Keratinocyte (primary cell): Measurements from ENCODE around the gene SALL2. TPM values are rescaled to one million over a fixed set of nuclear protein-coding genes. Genes with fewer than 3 reads are reported as not detected.

ENCODE experiments used
- DNase-seq: peaks from one replicate; pipeline ENCODE4 v3.0.0-alpha.2; 2011; ENCODE audit warnings: low read depth, missing footprints, low spot score
- FAIRE-seq: peaks from 2 replicates; lab custom pipeline; 2011; peaks lifted over from hg19 to GRCh38; lab: Jason Lieb, UNC
- H2AFZ ChIP-seq: 2 replicates; pipeline ENCODE4 v1.6.0; 2012; ENCODE audit warnings: low read length, control low read depth, inconsistent platforms; ENCODE audit not compliant: control insufficient read depth
- H3K27ac ChIP-seq: 2 replicates; pipeline ENCODE4 v1.5.1; 2011; ENCODE audit warnings: low read length; ENCODE audit not compliant: control insufficient read depth, insufficient read depth
- H3K27me3 ChIP-seq: 3 replicates; pipeline ENCODE4 v1.6.0; 2011; ENCODE audit warnings: low read length; ENCODE audit not compliant: control insufficient read depth, insufficient read depth; ENCODE audit errors: extremely low read depth
- H3K36me3 ChIP-seq, 2 experiments: 2 replicates in 1 of 2; 3 replicates in 1 of 2; pipeline ENCODE4 v1.5.1; 2011; ENCODE audit warnings: low read length in 2 of 2, mild to moderate bottlenecking in 1 of 2; ENCODE audit not compliant: control insufficient read depth in 2 of 2, insufficient read depth in 2 of 2; ENCODE audit errors: extremely low read depth in 1 of 2
- H3K4me1 ChIP-seq: 3 replicates; pipeline ENCODE4 v1.5.1; 2011; ENCODE audit warnings: low read length; ENCODE audit not compliant: control insufficient read depth, insufficient read depth; ENCODE audit errors: extremely low read depth
- H3K4me2 ChIP-seq: 3 replicates; pipeline ENCODE4 v1.6.0; 2011; ENCODE audit warnings: low read depth, low read length; ENCODE audit not compliant: control insufficient read depth, insufficient read depth; ENCODE audit errors: extremely low read depth
- H3K4me3 ChIP-seq, 3 experiments: fragments of 200-600 bp in 1 of 3; sonication (generic) in 1 of 3; 2 replicates in 2 of 3; 3 replicates in 1 of 3; pipeline ENCODE4 v1.5.1; 2011 to 2016; ENCODE audit warnings: low read length in 3 of 3, mild to moderate bottlenecking in 3 of 3, control low read depth in 2 of 3, inconsistent platforms in 1 of 3, low read depth in 1 of 3, mixed read lengths in 1 of 3, mixed run types in 1 of 3, moderate library complexity in 1 of 3; ENCODE audit not compliant: control insufficient read depth in 2 of 3, insufficient read depth in 2 of 3; ENCODE audit errors: extremely low read depth in 1 of 3
- H3K79me2 ChIP-seq: 2 replicates; pipeline ENCODE4 v1.6.0; 2012; ENCODE audit warnings: low read length; ENCODE audit not compliant: control insufficient read depth, insufficient read depth
- H3K9ac ChIP-seq: 3 replicates; pipeline ENCODE4 v1.6.0; 2011; ENCODE audit warnings: low read length; ENCODE audit not compliant: control insufficient read depth, insufficient read depth; ENCODE audit errors: extremely low read depth
- H3K9me1 ChIP-seq: 3 replicates; pipeline ENCODE4 v1.6.0; 2011; ENCODE audit warnings: low read length; ENCODE audit not compliant: control insufficient read depth, insufficient read depth; ENCODE audit errors: extremely low read depth
- H3K9me3 ChIP-seq: 2 replicates; pipeline ENCODE4 v1.5.1; 2012; ENCODE audit warnings: low read depth, low read length; ENCODE audit not compliant: control insufficient read depth
- H4K20me1 ChIP-seq: 3 replicates; pipeline ENCODE4 v1.6.0; 2011; ENCODE audit warnings: low read length; ENCODE audit not compliant: control insufficient read depth, insufficient read depth; ENCODE audit errors: extremely low read depth
- EZH2 ChIP-seq: IDR thresholded peaks from one replicate; pipeline ENCODE4 v1.6.1; 2012; ENCODE audit warnings: inconsistent platforms, mild to moderate bottlenecking, low read length, moderate library complexity
- dilution Hi-C: fragments of 300-500 bp; cut with MboI; formaldehyde crosslinking; loops from one replicate; pipeline ENCODE4 v1.7.0; 2020; ENCODE audit warnings: low sequenced_read_pairs; ENCODE audit not compliant: extremely low pct_ligation_motif_present
- polyA plus RNA-seq, 5 experiments: library from polyadenylated mRNA; depleted of rRNA in 3 of 5; stranded (reverse) in 3 of 5; stranded (forward) in 1 of 5; unstranded in 1 of 5; fragments of >200 nt; gene quantifications; 1 replicate in 1 of 5; 2 replicates in 3 of 5; 3 replicates in 1 of 5; pipeline versions ENCODE4 v1.2.1 to v1.2.3, GENCODE V29; 2011 to 2012; ENCODE audit warnings: missing spikeins in 2 of 5, low read depth in 1 of 5, low replicate concordance in 1 of 5
- TF ChIP-seq, protein P1 (sequence below), 3 experiments: IDR thresholded peaks in 1 of 3; conservative IDR thresholded peaks in 1 of 3; optimal IDR thresholded peaks in 1 of 3; 2 replicates in 2 of 3; 3 replicates in 1 of 3; pipeline versions ENCODE3 to v1.5.1; 2011; ENCODE audit warnings: low read length in 3 of 3, mild to moderate bottlenecking in 3 of 3, moderate library complexity in 2 of 3, control low read depth in 1 of 3, inconsistent platforms in 1 of 3; ENCODE audit not compliant: insufficient read depth in 2 of 3; ENCODE audit errors: extremely low read depth in 1 of 3

The SALL2 gene
- polyA plus RNA-seq, 1 donor (not counting 4 experiments of a cell fraction or from before 2014, with no cell fraction given), result 0.64 TPM

DNA sequence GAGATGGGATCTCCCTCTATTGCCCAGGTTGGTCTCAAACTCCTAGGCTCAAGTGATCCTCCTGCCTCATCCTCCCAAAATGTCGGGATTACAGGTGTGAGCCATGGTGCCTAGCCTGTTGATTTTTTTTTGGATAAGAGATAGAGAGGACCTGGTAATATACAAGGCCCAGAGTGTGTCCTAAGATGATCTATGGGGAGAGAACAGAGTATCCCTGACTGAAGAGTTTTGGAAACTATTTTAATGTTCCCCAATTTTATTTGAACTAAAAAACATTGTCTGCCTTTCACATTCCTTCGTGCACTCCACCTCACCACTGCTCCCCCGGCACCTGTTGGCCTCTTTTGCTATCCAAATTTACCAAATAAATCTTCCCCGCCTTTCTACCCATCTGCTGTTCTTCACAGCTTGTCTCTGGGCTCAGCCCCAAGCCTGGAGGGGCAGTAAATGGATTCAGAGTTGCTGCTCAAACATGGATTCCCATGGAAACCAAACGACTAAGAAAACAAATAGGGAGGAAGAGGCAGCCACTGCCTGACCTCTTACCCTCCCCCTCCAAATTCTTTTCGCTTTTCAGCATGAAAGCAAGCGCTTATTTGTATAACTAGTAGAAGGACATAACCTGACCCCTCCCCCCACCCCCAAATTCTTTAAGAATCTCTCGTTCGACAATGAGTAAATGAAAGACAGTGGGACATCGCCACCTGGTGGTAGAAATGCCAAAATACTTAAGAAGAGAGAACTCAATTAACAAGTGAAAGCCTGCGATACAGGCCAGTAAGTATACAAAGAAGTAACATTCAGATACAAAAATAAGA is 31.1 kb upstream of the SALL2 start:
- Histone ChIP-seq H3K9me3 (no peaks in the 10 kb centered on the region), H4K20me1 (no peaks in the 10 kb centered on the region), H3K4me3 (peak overlapping the region in 2 of 3 experiments; percentile 38 to 41), H3K9me1 (no peaks in the 10 kb centered on the region), H3K27ac (no peak overlapping the region), H3K9ac (no peak overlapping the region), H2AFZ (peak overlapping the region; percentile 57), H3K4me1 (peaks cover 5% of the 10 kb centered on the region), H3K27me3 (no peaks in the 10 kb centered on the region), H3K79me2 (no peaks in the 10 kb centered on the region), H3K4me2 (peak overlapping the region; percentile 72), H3K36me3 (no peaks in the 10 kb centered on the region)
- peak; percentile 44 for FAIRE-seq
- DNase-seq, result peak; percentile 26
- dilution Hi-C loops, result loop anchor here (5.0 kb wide), 1 partner anchor 45 kb away; the partner anchor contains the start of gene METTL3
- TF ChIP-seq, protein P1, sequence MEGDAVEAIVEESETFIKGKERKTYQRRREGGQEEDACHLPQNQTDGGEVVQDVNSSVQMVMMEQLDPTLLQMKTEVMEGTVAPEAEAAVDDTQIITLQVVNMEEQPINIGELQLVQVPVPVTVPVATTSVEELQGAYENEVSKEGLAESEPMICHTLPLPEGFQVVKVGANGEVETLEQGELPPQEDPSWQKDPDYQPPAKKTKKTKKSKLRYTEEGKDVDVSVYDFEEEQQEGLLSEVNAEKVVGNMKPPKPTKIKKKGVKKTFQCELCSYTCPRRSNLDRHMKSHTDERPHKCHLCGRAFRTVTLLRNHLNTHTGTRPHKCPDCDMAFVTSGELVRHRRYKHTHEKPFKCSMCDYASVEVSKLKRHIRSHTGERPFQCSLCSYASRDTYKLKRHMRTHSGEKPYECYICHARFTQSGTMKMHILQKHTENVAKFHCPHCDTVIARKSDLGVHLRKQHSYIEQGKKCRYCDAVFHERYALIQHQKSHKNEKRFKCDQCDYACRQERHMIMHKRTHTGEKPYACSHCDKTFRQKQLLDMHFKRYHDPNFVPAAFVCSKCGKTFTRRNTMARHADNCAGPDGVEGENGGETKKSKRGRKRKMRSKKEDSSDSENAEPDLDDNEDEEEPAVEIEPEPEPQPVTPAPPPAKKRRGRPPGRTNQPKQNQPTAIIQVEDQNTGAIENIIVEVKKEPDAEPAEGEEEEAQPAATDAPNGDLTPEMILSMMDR (optimal IDR thresholded peaks at IDR 0.05 in 1 of 3, IDR thresholded peaks at IDR 0.05 in 1 of 3, conservative IDR thresholded peaks at IDR 0.05 in 1 of 3; ENCODE audit: extremely low read depth in 1 of 3, insufficient read depth in 2 of 3, low read length in 3 of 3), result peak; percentile 27 to 56 (median 30)
- no peak for TF ChIP-seq EZH2

DNA sequence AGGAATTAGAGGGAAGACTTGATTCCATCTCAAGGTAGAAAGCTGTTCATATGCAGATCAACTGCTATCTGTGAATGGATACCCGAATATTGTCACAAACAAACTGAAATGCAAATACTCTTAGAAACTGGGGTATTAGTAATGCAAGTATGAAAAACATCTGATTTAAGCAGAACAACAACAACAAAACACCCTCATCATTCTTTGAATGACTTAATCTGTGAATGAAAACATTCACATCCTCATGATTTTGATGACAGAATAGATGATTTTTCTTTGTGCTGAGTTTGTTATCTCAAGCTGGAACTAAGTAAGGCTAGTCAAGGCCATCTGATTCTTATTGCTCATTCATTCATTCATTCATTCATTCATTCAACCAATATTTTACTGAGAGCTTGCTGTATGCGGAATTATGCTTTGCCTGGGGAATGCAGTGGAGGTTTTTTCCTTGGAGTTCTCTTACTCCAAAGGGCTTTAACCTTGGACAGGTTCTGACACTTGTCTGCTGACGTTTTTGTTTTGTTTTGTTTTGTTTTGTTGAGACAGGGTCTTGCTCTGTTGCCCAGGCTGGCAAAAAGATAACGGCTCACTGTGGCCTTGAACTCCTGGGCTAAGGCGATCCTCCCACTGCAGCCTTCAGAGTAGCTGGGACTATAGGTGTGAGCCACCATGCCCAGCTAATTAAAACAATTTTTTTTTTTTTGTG is 30.4 kb upstream of the SALL2 start:
- Histone ChIP-seq H3K4me3 (no peak overlapping the region), H3K9me3 (no peaks in the 10 kb centered on the region), H3K27ac (no peak overlapping the region), H3K79me2 (no peaks in the 10 kb centered on the region), H4K20me1 (no peaks in the 10 kb centered on the region), H3K27me3 (no peaks in the 10 kb centered on the region), H3K4me2 (no peak overlapping the region), H3K4me1 (peaks cover 5% of the 10 kb centered on the region), H2AFZ (no peak overlapping the region), H3K36me3 (no peaks in the 10 kb centered on the region), H3K9me1 (no peaks in the 10 kb centered on the region), H3K9ac (no peak overlapping the region)
- TF ChIP-seq EZH2, result no peak
- TF ChIP-seq, protein P1 (optimal IDR thresholded peaks at IDR 0.05 in 1 of 3, IDR thresholded peaks at IDR 0.05 in 1 of 3, conservative IDR thresholded peaks at IDR 0.05 in 1 of 3; ENCODE audit: extremely low read depth in 1 of 3, insufficient read depth in 2 of 3, low read length in 3 of 3), result no peak
- DNase-seq (no peak), FAIRE-seq (no peak)
- dilution Hi-C loops, result loop anchor here (5.0 kb wide), 1 partner anchor 44 kb away; the partner anchor contains the start of gene METTL3
